ENCODE data around the gene KIAA0319L.

DNA sequence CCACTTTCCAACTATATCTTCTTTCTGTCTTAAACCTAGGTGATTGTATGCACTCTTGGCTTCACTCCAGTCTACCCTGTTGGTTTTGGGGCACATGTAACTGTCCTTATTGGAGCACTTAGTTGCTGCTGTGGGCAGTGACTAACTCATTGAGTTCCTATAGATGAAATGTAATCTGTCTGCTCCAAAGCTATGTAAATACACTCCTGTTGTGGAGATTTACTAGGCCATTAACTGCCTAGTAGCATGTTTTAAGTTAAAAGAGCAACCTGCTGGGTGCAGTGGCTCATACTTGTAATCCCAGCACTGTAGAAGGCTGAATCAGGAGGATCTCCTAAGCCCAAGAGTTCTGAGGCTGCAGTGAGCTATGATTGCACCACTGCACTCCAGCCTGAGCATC is 151.1 kb downstream of the KIAA0319L start:
- TF ChIP-seq, protein P1, sequence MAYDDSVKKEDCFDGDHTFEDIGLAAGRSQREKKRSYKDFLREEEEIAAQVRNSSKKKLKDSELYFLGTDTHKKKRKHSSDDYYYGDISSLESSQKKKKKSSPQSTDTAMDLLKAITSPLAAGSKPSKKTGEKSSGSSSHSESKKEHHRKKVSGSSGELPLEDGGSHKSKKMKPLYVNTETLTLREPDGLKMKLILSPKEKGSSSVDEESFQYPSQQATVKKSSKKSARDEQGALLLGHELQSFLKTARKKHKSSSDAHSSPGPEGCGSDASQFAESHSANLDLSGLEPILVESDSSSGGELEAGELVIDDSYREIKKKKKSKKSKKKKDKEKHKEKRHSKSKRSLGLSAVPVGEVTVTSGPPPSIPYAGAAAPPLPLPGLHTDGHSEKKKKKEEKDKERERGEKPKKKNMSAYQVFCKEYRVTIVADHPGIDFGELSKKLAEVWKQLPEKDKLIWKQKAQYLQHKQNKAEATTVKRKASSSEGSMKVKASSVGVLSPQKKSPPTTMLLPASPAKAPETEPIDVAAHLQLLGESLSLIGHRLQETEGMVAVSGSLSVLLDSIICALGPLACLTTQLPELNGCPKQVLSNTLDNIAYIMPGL (CRISPR knock-in tag; IDR thresholded peaks at IDR 0.05): no peak
- TF ChIP-seq CTCF (IDR thresholded peaks at IDR 0.05) (no peak), ZNF121 (CRISPR knock-in tag; IDR thresholded peaks at IDR 0.05) (no peak), SP1 (CRISPR knock-in tag; conservative IDR thresholded peaks at IDR 0.05) (no peak), MAX (CRISPR knock-in tag; IDR thresholded peaks at IDR 0.05) (no peak), SOX15 (CRISPR knock-in tag; IDR thresholded peaks at IDR 0.05) (no peak), ATF1 (CRISPR knock-in tag; IDR thresholded peaks at IDR 0.05) (no peak), USF2 (CRISPR knock-in tag; IDR thresholded peaks at IDR 0.05) (no peak), USF1 (CRISPR knock-in tag; IDR thresholded peaks at IDR 0.05) (no peak), ZNF138 (CRISPR knock-in tag; conservative IDR thresholded peaks at IDR 0.05) (no peak), ZBTB21 (CRISPR knock-in tag; IDR thresholded peaks at IDR 0.05; ENCODE audit: borderline replicate concordance) (no peak), NFE2L1 (CRISPR knock-in tag; IDR thresholded peaks at IDR 0.05) (no peak), ZNF532 (CRISPR knock-in tag; IDR thresholded peaks at IDR 0.05; ENCODE audit: borderline replicate concordance) (no peak)
